ENCODE results near the gene ZNF835. TPM values are rescaled to one million over a fixed set of nuclear protein-coding genes. Genes with fewer than 3 reads are reported as not detected.

ZNF835 gene
- total RNA-seq, 6 experiments from 2014 or later: not detected

DNA sequence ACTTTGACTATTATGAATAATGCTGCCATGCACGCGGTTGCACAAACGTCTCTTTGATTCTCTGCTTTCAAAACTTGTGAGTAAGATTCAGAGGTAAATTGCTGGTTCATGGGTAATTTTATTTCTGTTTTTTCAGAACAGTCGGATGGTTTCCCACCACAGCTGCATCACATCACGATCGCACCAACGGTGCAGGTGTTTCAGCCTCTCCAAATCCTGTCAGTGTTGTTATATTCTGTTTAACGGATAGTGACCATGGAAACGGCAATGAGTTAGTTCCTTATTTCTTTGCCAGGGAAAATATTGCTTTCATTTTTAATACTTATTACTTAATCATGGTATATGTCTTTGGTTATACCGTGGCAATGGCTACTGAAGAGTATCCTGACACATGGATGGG is 19.1 kb upstream of the ZNF835 start:
- H3K9me3 Mint-ChIP-seq: peaks cover 51% of the 10 kb centered on the region
- H3K4me1 Mint-ChIP-seq (ENCODE audit: low read depth): no peaks in the 10 kb centered on the region
- no peak overlapping the region for H3K27ac Mint-ChIP-seq
- peaks cover 1% of the 10 kb centered on the region; the same call in 1 of the 2 replicates for H3K27me3 Mint-ChIP-seq (ENCODE audit: insufficient read depth)
- no peak for DNase-seq
- no peak for TF ChIP-seq CTCF (IDR thresholded peaks at IDR 0.05)
- no peaks in the 10 kb centered on the region for H3K36me3 Mint-ChIP-seq (ENCODE audit: low read depth)
- H3K4me3 Mint-ChIP-seq: no peak overlapping the region

DNA sequence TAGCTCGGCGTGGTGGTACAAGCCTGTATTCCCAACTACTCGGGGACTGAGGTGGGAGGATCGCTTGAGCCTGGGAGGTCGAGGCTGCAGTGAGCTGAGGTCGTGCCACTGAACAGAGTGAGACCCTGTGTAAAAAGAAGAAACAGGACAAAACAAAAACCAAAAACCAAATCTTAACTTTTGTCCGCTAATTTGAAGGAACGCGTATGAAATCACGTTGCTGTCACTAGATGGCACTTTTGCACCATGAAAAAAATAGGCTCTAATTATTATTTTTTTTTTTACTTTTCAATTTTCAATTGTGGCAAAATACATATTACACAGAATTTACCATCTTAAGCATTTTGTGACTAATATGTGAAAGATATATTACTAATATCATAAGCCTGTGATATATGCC is 17.6 kb upstream of the ZNF835 start:
- Mint-ChIP-seq H3K9me3 (peaks cover 65% of the 10 kb centered on the region), H3K27ac (no peak overlapping the region)

DNA sequence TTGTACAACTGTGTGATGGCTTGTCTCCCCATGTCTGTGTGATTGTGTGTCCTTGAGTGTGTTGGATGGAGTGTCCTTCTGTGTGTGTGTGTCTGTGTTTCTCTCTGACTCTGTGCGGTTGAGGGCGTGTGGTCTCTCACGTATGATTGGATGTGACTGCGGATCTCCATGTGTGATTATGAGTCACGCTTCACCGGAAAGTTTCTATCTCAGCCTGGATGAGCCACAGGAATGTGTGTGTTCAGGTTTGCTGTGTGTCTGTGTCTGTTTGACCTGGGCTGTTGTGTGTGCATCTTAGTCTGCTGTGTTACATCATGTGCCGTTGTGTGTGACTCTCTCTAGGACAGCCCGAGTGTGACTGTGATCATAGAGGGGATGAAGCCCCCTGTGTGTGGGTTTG is 15.5 kb upstream of the ZNF835 start:
- peaks cover 49% of the 10 kb centered on the region for H3K9me3 Mint-ChIP-seq
- TF ChIP-seq CTCF (IDR thresholded peaks at IDR 0.05): no peak
- no peak overlapping the region for H3K27ac Mint-ChIP-seq
- DNase-seq: no peak
- no peak overlapping the region for H3K4me3 Mint-ChIP-seq
- peaks cover 5% of the 10 kb centered on the region; the same call in 1 of the 2 replicates for H3K36me3 Mint-ChIP-seq (ENCODE audit: low read depth)
- H3K27me3 Mint-ChIP-seq (ENCODE audit: insufficient read depth): peaks cover 1% of the 10 kb centered on the region
- no peaks in the 10 kb centered on the region for H3K4me1 Mint-ChIP-seq (ENCODE audit: low read depth)

More for the DNA sequence above, 17.6 kb upstream of the ZNF835 start:
- H3K4me1 Mint-ChIP-seq (ENCODE audit: low read depth): no peaks in the 10 kb centered on the region
- H3K4me3 Mint-ChIP-seq: no peak overlapping the region
- peaks cover 5% of the 10 kb centered on the region; the same call in 1 of the 2 replicates for H3K36me3 Mint-ChIP-seq (ENCODE audit: low read depth)
- H3K27me3 Mint-ChIP-seq (ENCODE audit: insufficient read depth): peaks cover 1% of the 10 kb centered on the region
- peak; percentile 37; the same call in 1 of the 2 replicates for TF ChIP-seq CTCF (IDR thresholded peaks at IDR 0.05)
- DNase-seq: no peak

- H3K36me3 Mint-ChIP-seq (ENCODE audit: low read depth): peaks cover 5% of the 10 kb centered on the region; the same call in 1 of the 2 replicates
- no peak for DNase-seq
Observed at GRCh38 chr19:56683116-56683515, 11.6 kb upstream of the ZNF835 start.

GRCh38 chr19:56681702-56682101 is 10.1 kb upstream of the ZNF835 start:
- peaks cover 2% of the 10 kb centered on the region for H3K27me3 Mint-ChIP-seq (ENCODE audit: insufficient read depth)
- no peak for DNase-seq
- H3K4me1 Mint-ChIP-seq (ENCODE audit: low read depth): no peaks in the 10 kb centered on the region
- H3K9me3 Mint-ChIP-seq: peaks cover 68% of the 10 kb centered on the region
- no peak overlapping the region for H3K4me3 Mint-ChIP-seq
- TF ChIP-seq CTCF (IDR thresholded peaks at IDR 0.05): no peak
- no peak overlapping the region for H3K27ac Mint-ChIP-seq
- H3K36me3 Mint-ChIP-seq (ENCODE audit: low read depth): peaks cover 9% of the 10 kb centered on the region; the same call in 1 of the 2 replicates

More at GRCh38 chr19:56683116-56683515, 11.6 kb upstream of the ZNF835 start:
- no peak overlapping the region for H3K4me3 Mint-ChIP-seq
- H3K27me3 Mint-ChIP-seq (ENCODE audit: insufficient read depth): peaks cover 3% of the 10 kb centered on the region
- TF ChIP-seq CTCF (IDR thresholded peaks at IDR 0.05): no peak
- no peaks in the 10 kb centered on the region for H3K4me1 Mint-ChIP-seq (ENCODE audit: low read depth)
- H3K27ac Mint-ChIP-seq: no peak overlapping the region
- H3K9me3 Mint-ChIP-seq: peaks cover 70% of the 10 kb centered on the region
